Liver (tissue), 9 donors: Measurements from ENCODE around the gene PIGA. TPM values are rescaled to one million over a fixed set of nuclear protein-coding genes. Genes with fewer than 3 reads are reported as not detected.

Source experiments
- DNase-seq: peaks from one replicate; pipeline ENCODE4 v3.0.0-alpha.2; 2017; ENCODE audit warnings: low spot score
- H3K27ac ChIP-seq, 2 donors: one replicate each; pipeline ENCODE4 v1.7.0; 2013; ENCODE audit warnings: inconsistent platforms in 2 of 2, low read length in 2 of 2, control low read depth in 1 of 2, low read depth in 1 of 2, mild to moderate bottlenecking in 1 of 2
- H3K27me3 ChIP-seq, 4 donors: one replicate each; pipeline versions ENCODE4 v1.6.1 to v1.7.0; 2013; ENCODE audit warnings: low read length in 3 of 4, inconsistent platforms in 1 of 4, mild to moderate bottlenecking in 1 of 4, moderate library complexity in 1 of 4; ENCODE audit not compliant: control insufficient read depth in 4 of 4, insufficient read depth in 4 of 4
- H3K36me3 ChIP-seq, 4 donors: one replicate each; pipeline versions ENCODE4 v1.6.1 to v1.7.0; 2013; ENCODE audit warnings: low read length in 3 of 4, mild to moderate bottlenecking in 3 of 4, low read depth in 1 of 4, moderate library complexity in 1 of 4; ENCODE audit not compliant: control insufficient read depth in 4 of 4, insufficient read depth in 3 of 4
- H3K4me1 ChIP-seq, 4 donors: one replicate each; pipeline versions ENCODE4 v1.6.1 to v1.7.0; 2013; ENCODE audit warnings: low read length in 3 of 4, mild to moderate bottlenecking in 3 of 4, moderate library complexity in 1 of 4; ENCODE audit not compliant: control insufficient read depth in 4 of 4, insufficient read depth in 4 of 4
- H3K4me3 ChIP-seq, 3 donors: one replicate each; pipeline versions ENCODE4 v1.6.1 to v1.7.0; 2013; ENCODE audit warnings: low read length in 3 of 3, control low read depth in 1 of 3, low read depth in 1 of 3, mild to moderate bottlenecking in 1 of 3
- H3K9ac ChIP-seq, 2 donors: one replicate each; pipeline ENCODE4 v1.7.0; 2013; ENCODE audit warnings: low read length in 2 of 2, mild to moderate bottlenecking in 2 of 2, moderate library complexity in 2 of 2, control low read depth in 1 of 2, low read depth in 1 of 2
- H3K9me3 ChIP-seq, 4 donors: one replicate each; pipeline versions ENCODE4 v1.6.1 to v1.7.0; 2013; ENCODE audit warnings: low read length in 3 of 4; ENCODE audit not compliant: control insufficient read depth in 4 of 4
- EGR1 ChIP-seq, 2 donors: IDR thresholded peaks; 2 replicates each; pipeline ENCODE4 v1.6.1; 2016 to 2018; ENCODE audit warnings: antibody characterized with exemption in 2 of 2, low read depth in 2 of 2
- FOXA1 ChIP-seq: IDR thresholded peaks from 2 replicates; pipeline ENCODE4 v1.6.1; 2016; ENCODE audit warnings: antibody characterized with exemption
- FOXA2 ChIP-seq: IDR thresholded peaks from 2 replicates; pipeline ENCODE4 v1.6.1; 2016; ENCODE audit warnings: antibody characterized with exemption
- GABPA ChIP-seq, 2 donors: IDR thresholded peaks in 1 of 2; conservative IDR thresholded peaks in 1 of 2; 2 replicates each; pipeline ENCODE4 v1.6.1; 2016; ENCODE audit warnings: antibody characterized with exemption in 2 of 2, mild to moderate bottlenecking in 1 of 2, moderate library complexity in 1 of 2
- HNF4A ChIP-seq, 2 donors: conservative IDR thresholded peaks; 2 replicates each; pipeline ENCODE4 v1.6.1; 2016; ENCODE audit warnings: antibody characterized with exemption in 2 of 2, mild to moderate bottlenecking in 2 of 2
- HNF4G ChIP-seq: IDR thresholded peaks from 2 replicates; pipeline ENCODE4 v1.6.1; 2016; ENCODE audit warnings: antibody characterized with exemption
- JUND ChIP-seq, 2 donors: IDR thresholded peaks; 2 replicates each; pipeline ENCODE4 v1.6.1; 2016; ENCODE audit warnings: antibody characterized with exemption in 2 of 2
- NR2F2 ChIP-seq: IDR thresholded peaks from 2 replicates; pipeline ENCODE4 v1.6.1; 2016; ENCODE audit warnings: antibody characterized with exemption
- RAD21 ChIP-seq, 2 donors: IDR thresholded peaks; 2 replicates each; pipeline ENCODE4 v1.6.1; 2016; ENCODE audit warnings: antibody characterized with exemption in 2 of 2, mild to moderate bottlenecking in 2 of 2
- RXRA ChIP-seq, 2 donors: IDR thresholded peaks; 2 replicates each; pipeline ENCODE4 v1.6.1; 2017 to 2018; ENCODE audit warnings: antibody characterized with exemption in 2 of 2, mild to moderate bottlenecking in 1 of 2
- SP1 ChIP-seq: IDR thresholded peaks from 2 replicates; pipeline ENCODE4 v1.6.1; 2018; ENCODE audit warnings: antibody characterized with exemption, mild to moderate bottlenecking
- YY1 ChIP-seq: IDR thresholded peaks from 2 replicates; pipeline ENCODE4 v1.6.1; 2016; ENCODE audit warnings: antibody characterized with exemption, mild to moderate bottlenecking
- WGBS: extraction: QIAGEN DNeasy Blood & Tissue Kit; methylation state at CpG from one replicate; pipeline ENCODE4 v1.1.7; 2013; 5-methylcytosine and 5-hydroxymethylcytosine counted together
- polyA plus RNA-seq, 2 donors: library from polyadenylated mRNA; stranded (reverse) in 1 of 2; unstranded in 1 of 2; fragments of 200-250 nt in 1 of 2; fragments of >200 nt in 1 of 2; fragmentation: Nextera tagmentation in 1 of 2; extraction: Ambion mirVana in 1 of 2; gene quantifications; one replicate each; pipeline versions ENCODE4 v1.2.1 to v1.2.3, GENCODE V29; 2013 to 2015
- total RNA-seq, 2 donors: library from RNA; depleted of rRNA; stranded (reverse); fragments of >200 nt; gene quantifications; one replicate each; pipeline ENCODE4 v1.2.3, GENCODE V29; 2014
- TF ChIP-seq, protein P1 (sequence below): fragments of 150-350 bp; IDR thresholded peaks from 2 replicates; pipeline ENCODE4 v1.5.1; 2017; ENCODE audit warnings: improper control_type of control experiment, low read depth, low read length; ENCODE audit not compliant: missing input control
- TF ChIP-seq, protein P2 (sequence below): IDR thresholded peaks from 2 replicates; pipeline ENCODE4 v1.6.1; 2016; ENCODE audit warnings: antibody characterized with exemption
- TF ChIP-seq, protein P3 (sequence below): IDR thresholded peaks from 2 replicates; pipeline ENCODE4 v1.6.1; 2016; ENCODE audit warnings: antibody characterized with exemption
- TF ChIP-seq, protein P4 (sequence below): IDR thresholded peaks from 2 replicates; pipeline ENCODE4 v1.6.1; 2016; ENCODE audit warnings: antibody characterized with exemption, mild to moderate bottlenecking
- TF ChIP-seq, protein P5 (sequence below): IDR thresholded peaks from 2 replicates; pipeline ENCODE4 v1.6.1; 2016; ENCODE audit warnings: antibody characterized with exemption
- donor health status: healthy.
- donor health status: healthy.
- donor health status: healthy.
- donor health status: healthy.
- donor health status: healthy.

Gene PIGA
- total and polyA plus RNA-seq, 4 donors, result 3.0 to 8.7 (median 5.6) TPM

DNA sequence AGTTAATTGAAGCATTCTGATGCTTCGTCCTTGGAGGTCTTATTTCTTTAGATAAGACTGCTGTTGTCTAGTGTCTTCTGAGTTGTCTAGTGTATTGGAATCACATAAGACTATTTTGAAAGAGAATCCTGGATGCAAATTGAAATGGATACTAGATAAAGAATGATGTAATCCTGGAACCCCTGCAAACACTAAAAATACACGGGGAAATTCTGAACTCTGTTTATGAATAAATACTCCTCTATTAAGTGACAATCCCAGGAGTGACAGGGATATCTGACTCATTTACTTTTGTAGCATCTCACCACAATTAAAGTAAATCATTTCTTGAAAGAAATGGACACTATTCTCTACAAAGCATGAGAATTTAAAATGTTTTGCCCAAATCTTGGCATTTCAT is 20.9 kb downstream of the PIGA start:
- no peak for DNase-seq
- no peak overlapping the region for H3K27ac ChIP-seq
- H3K9me3 ChIP-seq, result no peaks in the 10 kb centered on the region
- no peaks in the 10 kb centered on the region for H3K36me3 ChIP-seq
- H3K9ac ChIP-seq, result no peak overlapping the region
- H3K4me3 ChIP-seq, result no peak overlapping the region
- H3K4me1 ChIP-seq, result no peaks in the 10 kb centered on the region
- TF ChIP-seq, protein P1, sequence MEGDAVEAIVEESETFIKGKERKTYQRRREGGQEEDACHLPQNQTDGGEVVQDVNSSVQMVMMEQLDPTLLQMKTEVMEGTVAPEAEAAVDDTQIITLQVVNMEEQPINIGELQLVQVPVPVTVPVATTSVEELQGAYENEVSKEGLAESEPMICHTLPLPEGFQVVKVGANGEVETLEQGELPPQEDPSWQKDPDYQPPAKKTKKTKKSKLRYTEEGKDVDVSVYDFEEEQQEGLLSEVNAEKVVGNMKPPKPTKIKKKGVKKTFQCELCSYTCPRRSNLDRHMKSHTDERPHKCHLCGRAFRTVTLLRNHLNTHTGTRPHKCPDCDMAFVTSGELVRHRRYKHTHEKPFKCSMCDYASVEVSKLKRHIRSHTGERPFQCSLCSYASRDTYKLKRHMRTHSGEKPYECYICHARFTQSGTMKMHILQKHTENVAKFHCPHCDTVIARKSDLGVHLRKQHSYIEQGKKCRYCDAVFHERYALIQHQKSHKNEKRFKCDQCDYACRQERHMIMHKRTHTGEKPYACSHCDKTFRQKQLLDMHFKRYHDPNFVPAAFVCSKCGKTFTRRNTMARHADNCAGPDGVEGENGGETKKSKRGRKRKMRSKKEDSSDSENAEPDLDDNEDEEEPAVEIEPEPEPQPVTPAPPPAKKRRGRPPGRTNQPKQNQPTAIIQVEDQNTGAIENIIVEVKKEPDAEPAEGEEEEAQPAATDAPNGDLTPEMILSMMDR, result no peak
- TF ChIP-seq RXRA (IDR thresholded peaks at IDR 0.05), result no peak
- TF ChIP-seq EGR1 (IDR thresholded peaks at IDR 0.05; ENCODE audit: low read depth in 2 of 2), result no peak
- TF ChIP-seq GABPA (IDR thresholded peaks at IDR 0.05 in 1 of 2, conservative IDR thresholded peaks at IDR 0.05 in 1 of 2), result no peak
- TF ChIP-seq, protein P2, sequence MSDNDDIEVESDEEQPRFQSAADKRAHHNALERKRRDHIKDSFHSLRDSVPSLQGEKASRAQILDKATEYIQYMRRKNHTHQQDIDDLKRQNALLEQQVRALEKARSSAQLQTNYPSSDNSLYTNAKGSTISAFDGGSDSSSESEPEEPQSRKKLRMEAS, result no peak
- TF ChIP-seq YY1, result no peak
- TF ChIP-seq RAD21 (IDR thresholded peaks at IDR 0.05), result no peak
- no peak for TF ChIP-seq FOXA1
- TF ChIP-seq, protein P3, sequence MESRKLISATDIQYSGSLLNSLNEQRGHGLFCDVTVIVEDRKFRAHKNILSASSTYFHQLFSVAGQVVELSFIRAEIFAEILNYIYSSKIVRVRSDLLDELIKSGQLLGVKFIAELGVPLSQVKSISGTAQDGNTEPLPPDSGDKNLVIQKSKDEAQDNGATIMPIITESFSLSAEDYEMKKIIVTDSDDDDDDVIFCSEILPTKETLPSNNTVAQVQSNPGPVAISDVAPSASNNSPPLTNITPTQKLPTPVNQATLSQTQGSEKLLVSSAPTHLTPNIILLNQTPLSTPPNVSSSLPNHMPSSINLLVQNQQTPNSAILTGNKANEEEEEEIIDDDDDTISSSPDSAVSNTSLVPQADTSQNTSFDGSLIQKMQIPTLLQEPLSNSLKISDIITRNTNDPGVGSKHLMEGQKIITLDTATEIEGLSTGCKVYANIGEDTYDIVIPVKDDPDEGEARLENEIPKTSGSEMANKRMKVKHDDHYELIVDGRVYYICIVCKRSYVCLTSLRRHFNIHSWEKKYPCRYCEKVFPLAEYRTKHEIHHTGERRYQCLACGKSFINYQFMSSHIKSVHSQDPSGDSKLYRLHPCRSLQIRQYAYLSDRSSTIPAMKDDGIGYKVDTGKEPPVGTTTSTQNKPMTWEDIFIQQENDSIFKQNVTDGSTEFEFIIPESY, result no peak
- TF ChIP-seq JUND (IDR thresholded peaks at IDR 0.05), result no peak
- TF ChIP-seq SP1, result no peak
- no peak for TF ChIP-seq HNF4A (conservative IDR thresholded peaks at IDR 0.05)
- TF ChIP-seq NR2F2, result no peak
- no peak for TF ChIP-seq HNF4G
- TF ChIP-seq, protein P4, sequence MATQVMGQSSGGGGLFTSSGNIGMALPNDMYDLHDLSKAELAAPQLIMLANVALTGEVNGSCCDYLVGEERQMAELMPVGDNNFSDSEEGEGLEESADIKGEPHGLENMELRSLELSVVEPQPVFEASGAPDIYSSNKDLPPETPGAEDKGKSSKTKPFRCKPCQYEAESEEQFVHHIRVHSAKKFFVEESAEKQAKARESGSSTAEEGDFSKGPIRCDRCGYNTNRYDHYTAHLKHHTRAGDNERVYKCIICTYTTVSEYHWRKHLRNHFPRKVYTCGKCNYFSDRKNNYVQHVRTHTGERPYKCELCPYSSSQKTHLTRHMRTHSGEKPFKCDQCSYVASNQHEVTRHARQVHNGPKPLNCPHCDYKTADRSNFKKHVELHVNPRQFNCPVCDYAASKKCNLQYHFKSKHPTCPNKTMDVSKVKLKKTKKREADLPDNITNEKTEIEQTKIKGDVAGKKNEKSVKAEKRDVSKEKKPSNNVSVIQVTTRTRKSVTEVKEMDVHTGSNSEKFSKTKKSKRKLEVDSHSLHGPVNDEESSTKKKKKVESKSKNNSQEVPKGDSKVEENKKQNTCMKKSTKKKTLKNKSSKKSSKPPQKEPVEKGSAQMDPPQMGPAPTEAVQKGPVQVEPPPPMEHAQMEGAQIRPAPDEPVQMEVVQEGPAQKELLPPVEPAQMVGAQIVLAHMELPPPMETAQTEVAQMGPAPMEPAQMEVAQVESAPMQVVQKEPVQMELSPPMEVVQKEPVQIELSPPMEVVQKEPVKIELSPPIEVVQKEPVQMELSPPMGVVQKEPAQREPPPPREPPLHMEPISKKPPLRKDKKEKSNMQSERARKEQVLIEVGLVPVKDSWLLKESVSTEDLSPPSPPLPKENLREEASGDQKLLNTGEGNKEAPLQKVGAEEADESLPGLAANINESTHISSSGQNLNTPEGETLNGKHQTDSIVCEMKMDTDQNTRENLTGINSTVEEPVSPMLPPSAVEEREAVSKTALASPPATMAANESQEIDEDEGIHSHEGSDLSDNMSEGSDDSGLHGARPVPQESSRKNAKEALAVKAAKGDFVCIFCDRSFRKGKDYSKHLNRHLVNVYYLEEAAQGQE, result no peak
- TF ChIP-seq, protein P5, sequence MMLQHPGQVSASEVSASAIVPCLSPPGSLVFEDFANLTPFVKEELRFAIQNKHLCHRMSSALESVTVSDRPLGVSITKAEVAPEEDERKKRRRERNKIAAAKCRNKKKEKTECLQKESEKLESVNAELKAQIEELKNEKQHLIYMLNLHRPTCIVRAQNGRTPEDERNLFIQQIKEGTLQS, result no peak
- WGBS, result 75% methylated on average over 2 of the region's 2 CpGs
- H3K27me3 ChIP-seq, result no peaks in the 10 kb centered on the region

DNA sequence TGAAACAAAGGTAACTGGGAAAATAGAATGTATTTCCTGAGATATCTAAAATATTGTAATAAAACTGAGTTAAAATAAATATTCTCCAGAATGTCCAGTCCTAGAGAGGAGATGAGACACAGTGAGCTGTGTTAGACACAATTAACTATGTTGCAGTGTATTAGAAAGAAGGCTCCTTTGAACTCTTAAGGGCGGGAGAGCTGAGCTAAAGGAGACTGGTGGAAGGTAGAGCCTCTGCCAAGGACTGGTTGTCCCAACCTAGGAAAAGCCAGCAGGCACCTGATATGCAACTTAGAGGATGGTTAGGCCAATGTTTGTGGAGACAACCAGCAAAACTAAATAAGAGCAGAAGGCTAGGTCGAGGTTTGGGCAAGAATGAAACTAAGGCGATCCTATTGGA is 24.2 kb downstream of the PIGA start:
- Histone ChIP-seq H3K27me3 (peaks cover 0 to 2% (median 0%) of the 10 kb centered on the region in 4 donors), H3K27ac (no peak overlapping the region), H3K36me3 (no peaks in the 10 kb centered on the region), H3K4me3 (no peak overlapping the region), H3K4me1 (no peaks in the 10 kb centered on the region), H3K9me3 (no peaks in the 10 kb centered on the region), H3K9ac (no peak overlapping the region)
- WGBS, result 84% methylated on average over 3 of the region's 3 CpGs
- no peak for DNase-seq
- TF ChIP-seq, protein P3, result no peak
- TF ChIP-seq, protein P1, result no peak
- no peak for TF ChIP-seq RXRA (IDR thresholded peaks at IDR 0.05)
- TF ChIP-seq FOXA1, result no peak
- no peak for TF ChIP-seq FOXA2
- no peak for TF ChIP-seq YY1
